Activated CD8-positive, alpha-beta memory T cell treated with anti-CD3 and anti-CD28 coated beads for 24 hours (primary cell): ENCODE results near the gene LIG1.
"Not testable (repeated sequence)": the region's sequence is repeated elsewhere in the genome, so short reads cannot be mapped to it uniquely, and the experiment has no call there.

ENCODE experiments used
- DNase-seq: peaks from one replicate; pipeline ENCODE4 v3.0.0-alpha.2; 2020

The LIG1 gene

DNA sequence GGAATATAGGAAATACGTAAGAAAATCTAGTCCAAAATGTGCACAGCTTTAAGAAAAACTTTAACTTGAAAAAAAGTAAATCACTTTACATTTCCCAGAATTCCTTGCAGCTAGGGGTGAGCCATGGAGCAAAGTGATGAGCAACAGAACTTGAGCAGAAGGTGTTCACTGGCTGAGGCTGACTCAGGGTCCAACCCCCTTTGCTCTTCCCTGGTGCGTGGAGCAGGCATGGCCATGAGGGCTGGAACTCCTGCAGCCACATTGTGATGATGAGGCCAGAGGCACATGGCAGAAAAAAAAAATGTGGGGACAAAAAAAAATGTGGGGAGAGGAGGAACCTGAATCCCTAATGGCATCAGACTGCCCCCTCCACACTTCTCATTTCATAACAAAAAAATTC is 49.6 kb downstream of the LIG1 start:
- no peak for DNase-seq

DNA sequence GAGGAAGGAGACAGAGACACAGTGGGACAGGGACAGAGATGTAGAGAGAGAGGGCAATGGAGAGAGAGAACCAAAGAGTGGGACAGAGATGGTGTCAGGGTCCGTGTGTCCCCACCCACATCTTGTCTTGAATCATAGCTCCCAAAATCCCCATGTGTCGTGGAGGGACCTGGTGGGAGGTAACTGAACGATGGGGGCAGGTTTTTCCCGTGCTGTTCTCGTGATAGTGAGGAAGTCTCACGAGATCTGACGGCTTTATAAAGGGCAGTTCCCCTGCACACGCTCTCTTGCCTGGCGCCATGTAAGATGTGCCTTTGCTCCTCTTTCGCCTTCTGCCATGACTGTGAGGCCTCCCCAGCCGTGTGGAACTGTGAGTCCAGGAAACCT is 52.0 kb downstream of the LIG1 start:
- DNase-seq, result no peak

DNA sequence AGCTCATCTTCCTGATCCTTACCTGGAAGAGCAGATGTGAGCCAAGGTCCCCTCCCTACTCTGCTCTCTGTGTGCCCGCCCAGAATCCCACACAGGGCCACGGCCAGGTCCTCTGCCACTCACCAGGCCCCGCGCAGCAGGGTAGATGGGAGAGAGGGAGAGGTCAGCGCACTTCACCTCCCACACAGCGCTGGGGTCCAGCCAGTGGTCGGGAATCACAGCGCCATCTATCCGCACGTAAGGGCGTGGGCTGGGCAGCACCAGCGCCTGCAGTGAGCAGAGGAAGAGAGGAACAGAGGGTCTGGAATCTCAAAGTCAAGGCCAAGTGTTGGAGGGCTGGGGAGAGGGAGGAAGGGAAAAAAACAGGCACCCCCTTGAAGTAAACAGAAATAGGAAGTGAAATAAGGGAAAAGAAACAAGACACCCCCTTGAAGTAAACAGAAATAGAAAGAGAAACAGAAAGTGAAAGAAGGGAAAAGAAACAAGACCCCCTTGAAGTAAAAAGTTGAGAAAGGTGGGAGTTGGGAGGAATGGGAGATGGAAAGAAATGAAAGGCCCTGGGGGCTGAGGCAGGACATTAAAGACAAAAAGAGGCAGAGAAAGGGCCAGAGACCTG is 52.5 kb downstream of the LIG1 start:
- no peak for DNase-seq

DNA sequence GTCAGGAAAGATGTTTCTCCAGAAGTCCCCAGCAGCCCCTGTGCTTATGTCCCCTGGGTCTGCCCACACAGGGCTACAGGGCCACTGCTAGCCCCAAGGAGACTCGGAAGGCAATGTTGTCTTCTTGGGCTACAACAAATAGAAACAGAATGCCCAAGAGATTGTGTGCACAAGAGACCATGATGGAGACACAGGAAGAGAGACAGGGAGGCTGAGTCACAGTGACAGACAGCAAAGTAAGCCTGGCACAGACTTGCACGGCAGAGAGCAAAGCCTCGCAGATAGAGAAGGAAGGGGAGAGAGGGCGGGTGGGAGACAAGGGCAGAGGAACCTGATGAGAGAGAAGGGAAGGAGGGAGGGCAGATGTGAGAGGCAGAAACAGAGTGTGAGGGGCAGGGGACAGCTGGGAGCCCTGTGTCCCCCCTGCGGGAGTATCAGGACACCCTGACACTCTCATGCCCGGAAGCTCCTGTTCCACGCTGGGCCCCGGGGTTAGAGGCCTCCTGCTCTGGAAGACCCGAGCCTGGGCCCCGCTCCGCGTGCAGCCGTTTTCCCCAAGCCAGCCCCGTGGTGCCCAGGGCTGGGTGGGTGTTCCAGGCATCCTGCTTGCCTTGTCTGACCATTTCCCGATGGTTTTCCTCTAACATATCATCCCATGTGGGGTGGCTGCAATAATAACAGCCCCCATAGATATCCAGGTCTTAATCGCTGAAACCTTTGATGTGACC is 56.8 kb downstream of the LIG1 start:
- no peak for DNase-seq

DNA sequence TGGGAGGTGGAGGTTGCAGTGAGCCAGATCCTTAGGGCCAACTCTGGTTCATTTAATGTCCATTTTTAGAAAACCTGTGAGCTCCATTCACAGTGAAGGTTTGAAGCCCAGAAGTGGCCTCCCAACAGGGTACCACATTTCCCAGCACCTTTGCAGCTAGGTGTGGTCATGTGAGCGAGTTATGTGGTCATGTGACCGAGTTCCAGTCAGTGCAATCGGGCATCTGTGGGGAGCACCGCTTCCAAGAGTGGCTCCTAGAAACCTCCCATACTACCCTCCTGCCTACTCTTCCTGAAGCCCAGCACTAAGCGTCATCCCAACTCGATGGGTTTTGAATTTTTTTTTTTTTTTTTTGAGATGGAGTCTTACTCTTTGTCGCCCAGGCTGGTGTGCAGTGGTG is 58.9 kb downstream of the LIG1 start:
- no peak for DNase-seq

DNA sequence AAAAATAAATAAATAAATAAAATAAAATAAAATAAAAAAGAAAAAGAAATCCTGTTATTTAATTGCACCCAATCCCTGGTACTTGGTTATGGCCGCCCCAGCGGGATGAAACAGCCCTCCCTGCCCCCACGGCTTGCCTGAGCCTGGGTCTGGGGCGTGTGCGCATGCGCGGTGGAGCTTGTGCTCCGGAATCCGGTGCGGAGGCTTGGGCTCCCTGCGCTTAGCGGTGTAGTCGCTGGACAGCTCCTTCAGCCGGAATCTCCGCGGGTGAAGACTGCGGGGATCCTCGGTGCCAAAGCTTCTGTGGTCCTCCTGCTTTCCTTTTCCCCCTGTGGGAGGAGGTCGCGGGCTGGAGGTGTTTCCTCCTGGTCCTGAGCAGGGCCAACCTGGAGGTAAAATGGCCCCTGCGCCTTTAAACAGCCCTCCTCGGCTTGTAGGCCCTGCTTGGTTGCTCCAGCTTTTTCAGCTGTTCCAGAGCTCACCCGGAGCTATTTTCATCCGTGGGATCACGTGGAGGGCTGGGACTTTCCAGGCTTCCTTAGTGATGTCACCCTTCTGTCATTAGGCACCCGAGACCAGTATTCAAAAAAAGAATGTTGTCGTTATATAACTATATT is 59.7 kb downstream of the LIG1 start, which contains the start of gene PLA2G4C:
Gene PLA2G4C (minus strand): TSS at position 468 of the 617 bp plus-strand sequence. CDS start 4,288 bp downstream, outside the sequence.
- DNase-seq, result peak; percentile 95

DNA sequence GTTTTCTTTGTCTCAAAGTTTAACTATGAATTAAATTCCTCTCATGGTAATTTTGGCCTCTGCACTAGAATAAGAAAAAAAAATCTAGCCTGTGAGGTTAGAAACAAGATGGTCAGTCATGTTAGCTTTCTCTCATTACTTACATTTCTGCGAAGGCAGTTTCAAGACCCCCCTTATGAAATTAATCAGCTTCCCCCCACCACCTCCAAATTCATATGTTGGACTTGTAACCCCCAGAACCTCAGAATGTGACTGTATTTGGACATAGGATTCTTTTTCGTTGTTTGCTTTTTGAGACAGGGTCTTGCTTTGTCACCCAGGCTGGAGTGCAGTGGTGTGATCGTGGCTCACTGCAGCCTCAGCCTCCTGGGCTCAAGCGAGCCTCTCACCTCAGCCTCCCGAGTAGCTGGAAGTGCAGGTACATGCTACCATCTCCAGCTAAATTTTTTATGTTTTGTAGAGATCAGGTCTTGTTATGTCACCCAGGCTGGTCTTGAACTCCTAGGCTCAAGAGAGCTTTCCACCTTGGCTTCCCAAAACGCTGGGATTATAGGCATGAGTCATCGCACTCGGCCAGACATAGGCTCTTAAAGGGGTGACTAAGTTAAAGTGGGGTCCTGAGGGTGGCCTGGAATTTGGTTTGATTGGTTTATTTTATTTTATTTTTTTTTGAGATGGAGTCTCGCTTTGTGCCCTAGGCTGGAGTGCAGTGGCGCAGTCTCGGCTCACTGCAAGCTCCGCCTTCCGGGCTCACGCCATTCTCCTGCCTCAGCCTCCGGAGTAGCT is 61.0 kb downstream of the LIG1 start:
- no peak for DNase-seq

DNA sequence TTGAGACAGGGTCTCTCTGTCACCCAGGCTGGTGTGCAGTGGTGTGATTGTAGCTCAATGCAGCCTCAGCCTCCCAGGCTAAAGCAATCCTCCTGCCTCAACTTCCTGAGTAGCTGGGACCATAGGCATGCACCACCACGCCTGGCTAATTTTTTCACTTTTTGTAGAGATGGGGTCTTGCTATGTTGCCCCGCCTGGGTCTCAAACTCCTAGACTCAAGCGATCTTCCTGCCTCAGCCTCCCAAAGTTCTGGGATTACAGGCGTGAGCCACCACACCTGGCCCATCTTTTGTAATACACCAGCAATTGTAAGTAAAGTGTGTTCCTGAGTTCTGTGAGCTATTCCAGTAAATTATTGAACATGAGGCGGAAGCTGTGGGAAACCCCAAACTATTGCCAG is 66.2 kb downstream of the LIG1 start:
- no peak for DNase-seq

DNA sequence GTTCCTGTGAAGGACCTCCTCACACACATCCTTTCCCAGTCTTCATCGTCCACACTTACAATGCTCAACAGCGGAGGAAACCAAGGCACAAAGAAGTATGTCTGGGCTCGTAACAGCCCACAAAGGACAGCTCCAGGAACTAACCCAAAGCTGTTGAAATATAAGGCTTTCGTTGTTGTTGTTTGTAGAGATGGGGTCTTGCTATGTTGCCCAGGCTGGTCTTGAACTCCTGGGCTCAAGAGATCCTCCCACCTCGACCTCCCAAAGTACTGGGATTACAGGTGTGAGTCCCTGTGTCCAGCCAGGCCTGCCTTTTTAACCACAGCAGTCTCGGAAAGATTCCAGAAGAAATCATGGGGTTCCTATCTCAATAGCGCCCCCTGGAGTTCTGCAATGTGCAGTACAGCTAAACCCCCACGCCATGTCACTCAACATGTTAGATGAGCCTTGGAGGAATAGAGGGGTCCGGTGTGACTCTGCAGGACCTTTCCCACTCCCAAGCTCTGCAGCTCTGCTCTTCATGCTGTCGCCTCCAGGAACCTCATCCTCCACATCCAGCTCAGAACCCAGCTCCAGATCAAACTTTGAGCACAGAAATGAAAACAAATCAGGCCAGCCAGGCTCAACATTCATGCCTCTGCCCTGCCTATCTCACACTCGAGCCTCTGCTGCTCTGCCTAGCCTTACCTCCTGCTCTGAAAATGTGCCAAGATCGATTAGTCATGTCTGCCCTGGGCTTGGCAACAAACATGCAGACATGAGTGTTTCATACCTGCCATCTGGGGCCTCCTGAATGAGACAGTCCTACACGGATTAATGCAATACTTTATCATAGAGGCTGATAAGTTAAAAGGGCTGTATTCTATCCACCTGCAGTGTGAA is 67.0 kb downstream of the LIG1 start:
- DNase-seq, result no peak

DNA sequence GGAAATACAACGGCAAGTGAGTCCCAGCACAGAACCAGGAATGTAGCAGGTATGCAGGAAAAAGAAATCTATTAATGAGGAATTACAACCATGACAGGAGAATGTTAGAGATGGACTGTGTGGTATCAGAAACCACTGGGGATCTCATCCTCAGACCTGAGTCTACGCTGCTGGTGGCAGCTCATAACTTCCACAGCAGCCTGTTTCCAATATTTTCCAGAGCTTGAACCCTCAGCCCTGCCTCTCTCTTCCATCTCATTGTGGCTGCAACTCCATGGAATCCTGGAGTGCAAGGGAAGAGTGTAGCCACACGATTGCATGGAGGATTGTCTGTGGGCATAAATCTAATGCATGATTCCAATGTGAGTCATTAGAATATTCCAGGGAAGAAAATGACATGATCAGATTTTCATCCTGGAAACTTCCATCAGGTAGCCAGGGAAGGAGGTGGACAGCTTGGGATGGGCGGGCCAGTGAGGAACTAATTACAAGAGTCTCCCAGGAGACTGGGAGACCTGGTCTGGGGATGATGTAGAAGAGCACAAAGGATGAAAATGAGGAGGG is 74.5 kb downstream of the LIG1 start:
- no peak for DNase-seq

DNA sequence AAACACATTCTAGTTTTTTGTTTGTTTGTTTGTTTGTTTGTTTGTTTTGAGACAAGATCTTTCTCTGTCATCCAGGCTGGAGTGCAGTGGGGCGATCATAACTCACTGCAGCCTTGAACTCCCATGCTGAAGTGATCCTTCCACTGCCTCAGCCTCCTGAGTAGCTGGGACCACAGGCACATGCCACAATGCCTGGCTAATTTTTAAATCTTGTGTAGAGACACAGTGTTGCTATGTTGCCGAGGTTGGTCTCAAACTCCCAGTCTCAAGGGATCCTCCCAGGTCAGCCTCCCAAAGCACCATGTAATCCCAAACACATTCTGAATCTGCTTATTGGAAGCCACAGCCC is 75.3 kb downstream of the LIG1 start:
- DNase-seq, result no peak

DNA sequence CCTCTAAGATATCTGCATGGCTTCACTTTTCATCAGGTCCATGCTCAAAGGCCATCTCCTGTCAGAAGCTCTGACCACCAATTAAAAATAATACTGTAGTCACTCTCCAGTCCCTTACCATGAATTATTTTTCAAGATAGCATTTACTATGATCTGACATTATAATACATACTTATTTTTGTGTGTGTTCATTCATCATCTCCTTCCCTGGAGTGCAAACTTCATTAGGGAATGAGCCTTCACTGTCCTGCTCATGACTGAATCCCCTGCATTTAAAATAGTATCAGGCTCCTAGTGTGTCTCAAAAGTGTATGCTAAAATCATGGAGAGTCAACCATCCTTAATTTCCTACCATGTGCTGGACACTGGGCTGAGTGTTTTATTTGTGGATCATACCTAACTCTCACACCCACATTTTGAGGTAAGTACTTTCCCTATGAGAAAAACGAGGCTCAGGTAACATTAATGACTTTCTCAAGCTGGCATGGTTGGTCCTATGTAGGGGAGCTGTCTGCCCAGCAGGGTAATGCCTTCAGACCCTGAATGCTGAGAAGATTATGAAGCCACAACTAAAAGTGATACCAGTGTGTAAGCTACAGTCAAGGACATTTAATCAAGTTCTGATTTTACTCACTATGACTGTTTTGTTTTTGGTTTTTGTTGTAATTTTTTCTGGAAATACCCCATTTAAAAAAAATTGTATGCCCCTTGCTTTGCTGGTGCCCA is 75.9 kb downstream of the LIG1 start:
- DNase-seq, result no peak

DNA sequence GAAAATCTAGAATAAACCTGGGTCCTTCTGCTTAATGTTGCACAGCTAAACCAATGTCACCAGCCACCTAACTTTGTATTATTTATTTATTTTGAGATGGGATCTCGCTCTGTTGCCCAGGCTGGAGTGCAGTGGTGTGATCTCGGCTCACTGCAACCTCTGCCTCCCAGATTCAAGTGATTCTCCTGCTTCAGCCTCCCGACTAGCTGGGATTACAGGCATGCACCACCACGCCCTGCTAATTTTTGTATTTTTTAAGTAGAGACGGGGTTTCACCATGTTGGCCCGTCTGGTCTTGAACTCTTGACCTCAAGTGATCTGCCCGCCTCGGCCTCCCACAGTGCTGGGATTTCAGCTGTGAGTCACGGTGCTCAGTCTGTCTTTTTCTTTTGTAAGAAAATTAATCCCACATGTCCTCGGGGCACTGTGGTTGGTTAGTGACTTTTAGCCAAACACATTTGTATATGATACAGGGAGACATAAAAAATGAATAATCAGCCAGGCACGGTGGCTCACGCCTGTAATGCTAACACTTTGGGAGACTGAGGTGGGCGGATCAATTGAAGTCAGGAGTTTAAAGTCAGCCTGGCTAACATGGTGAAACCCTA is 78.9 kb downstream of the LIG1 start:
- DNase-seq, result not testable (repeated sequence)

DNA sequence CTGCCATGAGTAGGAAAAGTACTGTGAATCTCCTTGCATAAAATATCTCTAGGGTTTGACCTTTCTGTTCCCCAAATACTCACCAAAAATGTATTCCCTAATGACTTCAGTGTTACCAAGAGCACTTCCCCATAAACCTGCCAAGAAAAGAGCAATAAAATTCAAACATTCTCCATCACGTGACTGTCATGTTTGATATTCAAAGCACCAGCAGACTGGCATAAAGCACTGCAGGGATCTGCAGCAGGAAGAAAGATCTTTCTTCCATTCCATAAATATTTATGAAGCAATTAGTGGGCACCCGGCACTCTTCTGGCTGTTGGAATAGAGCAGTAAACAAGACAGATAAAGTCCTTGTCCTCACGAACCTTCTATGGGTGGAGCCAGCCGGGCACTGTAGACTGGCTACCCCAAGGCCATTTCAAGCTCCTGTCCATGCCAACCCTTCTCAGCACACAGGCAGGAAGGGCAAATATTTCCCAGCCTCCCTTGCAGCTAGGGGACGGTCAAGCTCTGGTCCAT is 79.8 kb downstream of the LIG1 start:
- DNase-seq, result no peak

DNA sequence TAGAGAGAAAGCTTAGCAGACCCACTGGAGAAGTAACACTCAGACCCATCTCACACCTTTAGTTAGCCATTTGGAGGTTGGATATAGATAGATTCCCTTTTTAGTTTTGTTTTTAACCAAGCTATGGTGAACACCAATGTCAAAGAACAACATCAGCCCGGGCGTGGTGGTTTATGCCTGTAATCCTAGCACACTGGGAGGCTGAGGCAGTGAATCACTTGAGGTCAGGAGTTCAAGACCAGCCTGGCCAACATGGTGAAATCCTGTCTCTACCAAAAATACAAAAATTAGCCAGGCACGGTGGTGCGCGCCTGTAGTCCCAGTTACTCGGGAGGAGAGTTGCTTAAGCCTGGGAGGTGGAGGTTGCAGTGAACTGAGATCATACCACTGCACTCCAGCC is 81.2 kb downstream of the LIG1 start:
- DNase-seq, result not testable (repeated sequence)

DNA sequence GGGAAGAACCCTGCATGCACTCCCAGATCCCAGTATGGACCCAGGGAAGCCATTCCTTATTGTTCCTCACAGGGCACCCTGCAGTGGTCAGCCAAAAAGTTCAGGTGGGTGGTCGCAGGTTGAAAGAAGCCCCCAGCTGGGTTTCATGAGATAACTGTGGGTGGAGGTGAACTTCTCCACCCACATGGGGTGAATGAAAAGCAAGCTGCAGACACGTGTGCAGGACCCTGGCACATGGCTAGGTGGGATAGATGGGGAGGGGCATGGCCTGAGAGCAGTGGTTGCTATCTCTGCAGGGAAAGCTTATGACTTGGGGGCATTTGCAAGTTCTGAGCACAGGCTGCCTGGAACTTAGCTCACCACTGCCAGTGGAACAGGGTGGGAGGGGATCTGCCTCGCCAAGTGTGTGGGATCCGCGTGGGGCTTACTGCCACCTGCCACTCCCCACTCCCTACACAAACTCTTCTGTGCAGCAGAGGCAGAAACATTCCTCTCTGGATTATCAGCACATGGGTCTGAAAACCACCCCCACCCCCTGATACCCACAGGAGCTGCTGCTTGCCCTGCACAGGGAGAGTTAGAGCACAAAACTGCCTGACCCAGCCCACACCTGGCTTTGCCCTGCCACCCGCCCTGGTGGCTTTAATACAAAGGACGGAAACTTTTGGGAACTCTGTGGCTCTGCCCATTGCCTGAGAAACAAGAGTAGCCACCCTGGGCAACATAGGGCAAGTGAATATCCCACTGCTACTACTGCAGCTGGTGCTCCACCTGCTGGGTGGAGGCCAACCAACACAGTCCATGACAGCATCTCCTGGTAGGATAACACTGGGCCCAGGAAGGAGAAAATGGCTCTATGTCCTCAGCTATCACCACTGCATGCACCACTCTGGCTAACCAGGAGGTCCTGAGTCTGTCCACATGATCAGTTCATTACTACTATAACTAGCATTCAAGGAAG is 84.0 kb downstream of the LIG1 start:
- DNase-seq, result no peak

DNA sequence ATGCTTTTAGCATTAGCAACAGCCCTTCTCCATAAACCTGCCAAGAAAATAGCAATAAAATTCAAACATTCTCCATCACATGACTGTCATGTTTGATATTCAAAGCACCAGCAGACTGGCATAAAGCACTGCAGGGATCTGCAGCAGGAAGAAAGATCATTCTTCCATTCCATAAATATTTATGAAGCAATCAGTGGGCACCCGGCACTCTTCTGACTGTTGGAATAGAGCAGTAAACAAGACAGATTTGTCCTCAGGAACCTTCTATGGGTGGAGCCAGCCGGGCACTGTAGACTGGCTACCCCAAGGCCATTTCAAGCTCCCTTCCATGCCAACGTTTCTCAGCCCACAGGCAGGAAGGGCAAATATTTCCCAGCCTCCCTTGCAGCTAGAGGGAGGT is 85.1 kb downstream of the LIG1 start:
- no peak for DNase-seq

DNA sequence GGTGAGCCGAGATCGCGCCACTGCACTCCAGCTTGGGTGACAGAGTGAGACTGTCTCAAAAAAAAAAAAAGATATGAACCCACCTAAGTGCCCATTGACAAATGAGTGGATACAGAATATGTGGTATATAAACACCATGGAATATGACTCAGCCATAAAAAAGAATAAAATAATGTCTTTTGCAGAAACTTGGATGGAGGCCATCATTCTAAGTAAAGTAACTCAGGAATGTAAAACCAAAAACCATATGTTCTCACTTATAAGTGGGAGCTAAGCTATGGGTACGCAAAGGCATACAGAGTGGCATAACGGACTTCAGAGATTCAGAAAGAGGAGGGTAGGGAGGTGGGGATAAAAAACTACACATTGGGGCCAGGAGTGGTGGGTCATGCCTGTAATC is 89.0 kb downstream of the LIG1 start:
- no peak for DNase-seq

DNA sequence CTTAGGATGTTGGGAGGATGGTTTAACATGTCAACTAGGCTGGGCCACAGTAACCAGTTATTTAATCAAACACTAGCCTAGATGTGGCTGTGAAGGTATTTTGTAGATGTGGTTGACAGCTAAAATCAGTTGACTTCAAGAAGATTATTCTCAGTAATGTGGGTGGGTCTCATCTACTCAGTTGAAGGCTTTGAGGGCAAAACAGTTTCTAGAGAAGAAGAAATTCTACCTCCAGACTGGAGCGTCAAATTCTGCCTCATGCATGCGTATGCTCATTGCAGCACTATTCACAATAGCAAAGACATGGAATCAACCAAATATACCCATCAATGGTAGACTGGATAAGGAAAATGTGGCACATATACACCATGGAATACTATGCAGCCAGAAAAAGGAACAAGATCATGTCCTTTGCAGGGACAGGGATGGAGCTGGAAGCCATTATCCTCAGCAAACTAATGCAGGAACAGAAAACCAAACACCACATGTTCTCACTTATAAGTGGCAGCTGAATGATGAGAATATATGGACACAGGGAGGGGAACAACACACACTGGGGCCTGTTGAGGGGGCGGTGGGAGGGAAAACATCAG is 99.9 kb downstream of the LIG1 start:
- not testable (repeated sequence) for DNase-seq
